ENCODE data around the gene DAZAP1. TPM values are rescaled to one million over a fixed set of nuclear protein-coding genes. Genes with fewer than 3 reads are reported as not detected.
A peak's percentile ranks its signal among the peaks of the same experiment; 100 is the strongest.
"Not testable (repeated sequence)": the region's sequence is repeated elsewhere in the genome, so short reads cannot be mapped to it uniquely, and the experiment has no call there.

The DAZAP1 gene
- total RNA-seq, 3 donors from 2014 or later, result 35.8 to 50.9 (median 48.8) TPM

DNA sequence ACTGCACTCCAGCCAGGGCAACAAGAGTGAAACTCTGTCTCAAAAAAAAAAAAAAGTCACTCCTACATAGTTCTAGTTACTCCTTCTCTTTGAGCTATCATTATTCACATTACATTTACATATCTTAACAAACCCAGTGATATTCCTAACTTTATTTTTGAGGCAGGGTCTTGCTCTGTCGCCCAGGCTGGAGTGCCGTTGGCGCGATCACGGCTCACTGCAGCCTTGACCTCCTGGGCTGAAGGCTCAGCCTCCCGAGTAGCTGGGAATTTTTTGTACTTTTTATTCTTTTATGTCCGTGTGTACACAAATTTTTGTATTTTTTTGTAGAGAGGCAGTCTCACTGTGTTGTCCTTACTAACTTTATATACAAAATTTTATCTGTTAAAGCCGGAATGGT is 30.2 kb downstream of the DAZAP1 start:
- no peaks in the 10 kb centered on the region for H3K27me3 ChIP-seq
- no peak overlapping the region for H3K27ac ChIP-seq
- intact Hi-C loops (cut with DNase I; ENCODE audit: low total_unique reads), result no loop called here
- H3K4me1 ChIP-seq, result peaks cover 6 to 15% of the 10 kb centered on the region in 2 donors
- DNase-seq (ENCODE audit: low spot score in 2 of 2), result no peak
- peaks cover 17% of the 10 kb centered on the region for H3K36me3 ChIP-seq
- no peaks in the 10 kb centered on the region for H3K9me3 ChIP-seq
- TF ChIP-seq POLR2A (IDR thresholded peaks at IDR 0.05) (no peak), POLR2AphosphoS5 (IDR thresholded peaks at IDR 0.05) (no peak)
- TF ChIP-seq, protein P1, sequence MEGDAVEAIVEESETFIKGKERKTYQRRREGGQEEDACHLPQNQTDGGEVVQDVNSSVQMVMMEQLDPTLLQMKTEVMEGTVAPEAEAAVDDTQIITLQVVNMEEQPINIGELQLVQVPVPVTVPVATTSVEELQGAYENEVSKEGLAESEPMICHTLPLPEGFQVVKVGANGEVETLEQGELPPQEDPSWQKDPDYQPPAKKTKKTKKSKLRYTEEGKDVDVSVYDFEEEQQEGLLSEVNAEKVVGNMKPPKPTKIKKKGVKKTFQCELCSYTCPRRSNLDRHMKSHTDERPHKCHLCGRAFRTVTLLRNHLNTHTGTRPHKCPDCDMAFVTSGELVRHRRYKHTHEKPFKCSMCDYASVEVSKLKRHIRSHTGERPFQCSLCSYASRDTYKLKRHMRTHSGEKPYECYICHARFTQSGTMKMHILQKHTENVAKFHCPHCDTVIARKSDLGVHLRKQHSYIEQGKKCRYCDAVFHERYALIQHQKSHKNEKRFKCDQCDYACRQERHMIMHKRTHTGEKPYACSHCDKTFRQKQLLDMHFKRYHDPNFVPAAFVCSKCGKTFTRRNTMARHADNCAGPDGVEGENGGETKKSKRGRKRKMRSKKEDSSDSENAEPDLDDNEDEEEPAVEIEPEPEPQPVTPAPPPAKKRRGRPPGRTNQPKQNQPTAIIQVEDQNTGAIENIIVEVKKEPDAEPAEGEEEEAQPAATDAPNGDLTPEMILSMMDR (IDR thresholded peaks at IDR 0.05), result no peak
- peak overlapping the region in 2 of 3 donors; percentile 90 to 94 for H3K4me3 ChIP-seq

DNA sequence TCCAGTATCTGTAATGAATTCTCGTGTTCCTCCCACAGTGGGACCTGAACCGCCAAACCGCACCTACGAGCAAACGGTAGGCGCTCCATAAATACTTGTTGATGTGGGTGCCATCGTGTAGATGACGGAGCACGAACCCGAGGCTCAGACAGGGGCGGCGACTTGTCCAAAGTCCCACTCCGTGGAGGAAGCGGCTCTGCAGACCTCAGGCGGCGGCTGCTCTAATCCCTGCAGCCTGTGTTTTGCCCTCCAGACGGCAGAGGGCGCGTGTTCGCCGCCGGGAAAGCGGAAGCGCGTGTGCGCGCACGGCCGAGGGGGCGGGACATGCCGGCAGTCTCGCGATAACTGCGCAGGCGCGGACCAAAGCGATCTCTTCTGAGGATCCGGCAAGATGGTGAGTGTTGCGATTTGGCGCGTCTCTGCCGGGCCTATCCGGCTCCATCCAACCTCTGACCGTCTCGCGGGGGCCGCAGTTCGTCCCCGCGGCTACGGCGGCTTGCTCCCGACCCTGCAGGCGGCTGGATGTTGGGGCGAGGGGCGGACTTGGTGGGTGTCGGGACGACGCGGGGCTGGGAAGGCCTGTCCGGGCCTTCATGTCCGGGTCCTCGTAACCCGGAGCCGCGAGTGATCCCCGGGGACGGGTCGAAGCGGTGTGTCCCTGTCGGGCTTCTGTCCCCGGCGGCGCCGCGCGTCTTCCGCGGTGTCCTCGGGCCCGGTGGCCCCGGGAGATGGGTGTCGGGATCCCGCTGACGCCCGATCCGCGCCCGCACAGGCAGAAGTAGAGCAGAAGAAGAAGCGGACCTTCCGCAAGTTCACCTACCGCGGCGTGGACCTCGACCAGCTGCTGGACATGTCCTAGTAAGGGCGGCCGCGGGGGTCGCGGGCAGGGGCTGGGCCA is 30.9 kb downstream of the DAZAP1 start, which contains the start of gene RPS15:
RPS15 (plus strand) TSS at position 362 of the 898 bp plus-strand sequence; CDS start at position 392, 30 bp downstream.
- Histone ChIP-seq H3K4me3 (peak within 1 kb of the TSS; percentile 90 to 96 (median 94)), H3K9me3 (no peaks in the 10 kb centered on the region), H3K36me3 (peaks cover 13% of the 10 kb centered on the region), H3K4me1 (peaks cover 6 to 15% of the 10 kb centered on the region in 2 donors), H3K27me3 (no peaks in the 10 kb centered on the region), H3K27ac (peak within 1 kb of the TSS; percentile 95 to 97)
- peak; percentile 90 to 97 for DNase-seq (ENCODE audit: low spot score in 2 of 2)
- TF ChIP-seq, protein P1 (IDR thresholded peaks at IDR 0.05), result peak; percentile 88 to 98 (median 90)
- peak; percentile 98 to 99 (median 99) for TF ChIP-seq POLR2AphosphoS5 (IDR thresholded peaks at IDR 0.05)
- TF ChIP-seq POLR2A (IDR thresholded peaks at IDR 0.05), result peak; percentile 86
- intact Hi-C loops (cut with DNase I; ENCODE audit: low total_unique reads), result no loop called here

DNA sequence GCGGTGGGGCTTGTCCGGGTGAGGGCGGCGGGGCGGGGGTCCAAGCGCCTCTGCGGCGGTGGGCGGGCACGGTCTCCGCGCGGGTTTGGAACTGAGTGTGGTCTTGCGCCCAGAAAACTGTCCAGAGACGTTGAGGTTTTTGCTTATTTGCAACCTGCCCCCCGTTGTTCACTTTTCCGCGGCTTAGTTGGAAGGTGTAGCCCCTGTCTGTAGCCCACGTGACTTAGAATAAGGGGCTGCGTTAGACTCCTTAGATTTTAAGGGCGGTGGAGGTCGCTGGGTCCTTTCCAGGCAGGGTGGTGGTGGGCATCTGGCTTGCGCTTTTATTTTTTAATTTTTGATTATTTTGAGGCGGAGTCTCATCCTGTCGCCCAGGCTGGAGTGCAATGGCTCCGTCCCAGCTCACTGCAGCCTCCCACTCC is 31.6 kb downstream of the DAZAP1 start:
- Histone ChIP-seq H3K36me3 (peaks cover 8% of the 10 kb centered on the region), H3K4me3 (peak overlapping the region; percentile 90 to 96 (median 94)), H3K27ac (peak overlapping the region; percentile 95 to 97), H3K27me3 (no peaks in the 10 kb centered on the region), H3K4me1 (peaks cover 6 to 15% of the 10 kb centered on the region in 2 donors), H3K9me3 (no peaks in the 10 kb centered on the region)
- DNase-seq (ENCODE audit: low spot score in 2 of 2), result no peak
- TF ChIP-seq POLR2AphosphoS5 (IDR thresholded peaks at IDR 0.05) (no peak), POLR2A (IDR thresholded peaks at IDR 0.05) (no peak)
- TF ChIP-seq, protein P1 (IDR thresholded peaks at IDR 0.05), result no peak
- intact Hi-C loops (cut with DNase I; ENCODE audit: low total_unique reads), result no loop called here

DNA sequence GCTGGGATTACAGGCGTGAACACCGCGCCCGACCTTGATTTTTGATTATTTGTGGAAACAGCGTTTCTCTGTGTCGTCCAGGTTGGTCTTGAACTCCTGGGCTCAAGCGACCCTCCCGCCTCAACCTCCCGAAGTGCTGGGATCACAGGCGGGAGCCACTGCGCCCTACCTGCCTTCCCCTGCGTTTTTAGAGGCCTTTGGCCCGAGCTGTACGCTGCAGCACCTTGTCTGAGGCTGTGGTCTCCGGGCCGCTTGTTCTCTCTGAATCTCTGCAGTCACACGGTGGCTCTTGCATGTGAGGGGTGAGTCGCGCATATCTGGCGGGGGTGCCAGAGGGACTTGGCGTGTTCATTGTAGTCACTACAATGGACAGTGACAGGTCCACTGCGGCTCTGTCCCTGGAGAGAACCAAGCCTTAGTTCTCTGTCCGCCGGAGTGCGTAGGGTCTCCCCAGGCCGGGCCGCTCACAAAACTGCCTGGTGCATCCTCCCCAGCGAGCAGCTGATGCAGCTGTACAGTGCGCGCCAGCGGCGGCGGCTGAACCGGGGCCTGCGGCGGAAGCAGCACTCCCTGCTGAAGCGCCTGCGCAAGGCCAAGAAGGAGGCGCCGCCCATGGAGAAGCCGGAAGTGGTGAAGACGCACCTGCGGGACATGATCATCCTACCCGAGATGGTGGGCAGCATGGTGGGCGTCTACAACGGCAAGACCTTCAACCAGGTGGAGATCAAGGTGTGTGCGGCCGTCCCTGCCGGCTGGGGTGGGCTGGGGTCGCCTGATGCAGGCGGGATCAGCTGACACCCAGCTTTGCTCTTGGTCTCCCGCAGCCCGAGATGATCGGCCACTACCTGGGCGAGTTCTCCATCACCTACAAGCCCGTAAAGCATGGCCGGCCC is 32.4 kb downstream of the DAZAP1 start:
- H3K27me3 ChIP-seq; DNase-seq (ENCODE audit: low spot score in 2 of 2); H3K36me3 ChIP-seq; H3K9me3 ChIP-seq: not testable (repeated sequence)
- H3K4me1 ChIP-seq, result peaks cover 6 to 15% of the 10 kb centered on the region in 2 donors
- peak overlapping the region; percentile 90 to 96 (median 94) for H3K4me3 ChIP-seq
- H3K27ac ChIP-seq, result peak overlapping the region in 1 of 2 donors; percentile 95
- intact Hi-C loops (cut with DNase I; ENCODE audit: low total_unique reads), result loop anchor here (10.0 kb wide), 1 partner anchor 165 kb away; the partner anchor contains the start of gene FAM174C

DNA sequence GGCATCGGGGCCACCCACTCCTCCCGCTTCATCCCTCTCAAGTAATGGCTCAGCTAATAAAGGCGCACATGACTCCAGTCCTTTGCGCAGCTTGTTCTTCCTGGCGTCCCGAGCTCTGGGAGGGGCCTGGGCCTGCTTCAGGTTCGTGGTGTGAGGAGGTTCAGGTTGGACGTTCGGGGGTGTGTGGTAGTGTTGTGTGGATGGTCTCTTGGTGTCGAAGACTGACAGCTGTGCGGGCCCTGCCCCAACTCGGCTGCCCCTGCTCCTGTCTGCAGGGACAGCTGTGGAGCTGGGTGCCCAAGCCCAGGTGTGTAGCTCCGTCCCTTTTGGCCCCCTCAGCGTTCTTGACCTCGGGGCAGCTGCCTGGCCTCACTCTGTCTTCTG is 33.0 kb downstream of the DAZAP1 start:
- intact Hi-C loops (cut with DNase I; ENCODE audit: low total_unique reads), result loop anchor here (10.0 kb wide), 1 partner anchor 166 kb away; the partner anchor contains the start of gene FAM174C
- DNase-seq (ENCODE audit: low spot score in 2 of 2), result no peak

More for the DNA sequence above, 33.0 kb downstream of the DAZAP1 start:
- H3K27me3 ChIP-seq, result peaks cover 0 to 2% of the 10 kb centered on the region in 2 donors
- H3K9me3 ChIP-seq, result no peaks in the 10 kb centered on the region
- TF ChIP-seq POLR2A (IDR thresholded peaks at IDR 0.05) (no peak), POLR2AphosphoS5 (IDR thresholded peaks at IDR 0.05) (no peak)
- TF ChIP-seq, protein P1 (IDR thresholded peaks at IDR 0.05), result no peak
- no peak overlapping the region for H3K27ac ChIP-seq
- H3K4me1 ChIP-seq, result peaks cover 9 to 15% of the 10 kb centered on the region in 2 donors
- H3K4me3 ChIP-seq, result peak overlapping the region in 1 of 3 donors; percentile 94
- peaks cover 8% of the 10 kb centered on the region for H3K36me3 ChIP-seq

Measured in breast epithelium (tissue), 4 donors.